Occipital lobe (tissue), 2 donors: Measurements from ENCODE around the gene MMP25. TPM values are rescaled to one million over a fixed set of nuclear protein-coding genes. Genes with fewer than 3 reads are reported as not detected.
"Not testable (repeated sequence)": the region's sequence is repeated elsewhere in the genome, so short reads cannot be mapped to it uniquely, and the experiment has no call there.

ENCODE experiments used
- DNase-seq: peaks from one replicate; lab custom pipeline; 2025; lab: John Stamatoyannopoulos, UW
- total RNA-seq: library from RNA; depleted of rRNA; stranded (reverse); fragments of >200 nt; gene quantifications from one replicate; pipeline ENCODE4 v1.2.3, GENCODE V29; 2014

MMP25 gene
- total RNA-seq, 1 donor from 2014 or later = 0.62 TPM

GRCh38 chr16:3028716-3029319, 17.5 kb upstream of the MMP25 start:
- DNase-seq = no peak

- no peak for DNase-seq
Observed at GRCh38 chr16:3029491-3030221, 16.7 kb upstream of the MMP25 start.

GRCh38 chr16:3030222-3031212, 15.8 kb upstream of the MMP25 start:
- DNase-seq = no peak

- DNase-seq = no peak
Observed at GRCh38 chr16:3032624-3033023, 13.7 kb upstream of the MMP25 start.

- DNase-seq = no peak
Observed at GRCh38 chr16:3035289-3035971, 10.9 kb upstream of the MMP25 start.

- no peak for DNase-seq
Observed at GRCh38 chr16:3035972-3036725, 10.2 kb upstream of the MMP25 start.

- DNase-seq = no peak
Observed at GRCh38 chr16:3036726-3037315, 9.5 kb upstream of the MMP25 start, which contains the start of gene BICDL2. TSS of gene BICDL2 (minus strand) at chr16:3036944. CDS start at chr16:3035496, 1,448 bp downstream.

- no peak for DNase-seq
Observed at GRCh38 chr16:3038256-3038655, 8.1 kb upstream of the MMP25 start.

GRCh38 chr16:3038896-3039295, 7.5 kb upstream of the MMP25 start:
- no peak for DNase-seq

- no peak for DNase-seq
Observed at GRCh38 chr16:3042376-3042775, 4.0 kb upstream of the MMP25 start.

- DNase-seq = no peak
Observed at GRCh38 chr16:3044708-3045107, 1.7 kb upstream of the MMP25 start.

- no peak for DNase-seq
Observed at GRCh38 chr16:3046641-3047386, 453 bp downstream of the MMP25 start.

GRCh38 chr16:3047387-3047720, 993 bp downstream of the MMP25 start:
- no peak for DNase-seq

- no peak for DNase-seq
Observed at GRCh38 chr16:3049921-3050481, 3.6 kb downstream of the MMP25 start.

- DNase-seq = no peak
Observed at GRCh38 chr16:3050487-3050886, 4.1 kb downstream of the MMP25 start.

- DNase-seq = no peak
Observed at GRCh38 chr16:3051009-3051408, 4.6 kb downstream of the MMP25 start.

- DNase-seq = no peak
Observed at GRCh38 chr16:3051494-3051893, 5.1 kb downstream of the MMP25 start.

GRCh38 chr16:3052571-3053329, 6.4 kb downstream of the MMP25 start:
- not testable (repeated sequence) for DNase-seq

- not testable (repeated sequence) for DNase-seq
Observed at GRCh38 chr16:3053330-3053710, 7.0 kb downstream of the MMP25 start.
